K562 (cell line): ENCODE measurements around the gene DGLUCY.

Experiments used
- FOXA1 ChIP-seq: fragments of 450-650 bp; IDR thresholded peaks from 2 replicates; pipeline ENCODE4 v1.6.1; 2016; ENCODE audit warnings: mild to moderate bottlenecking, borderline replicate concordance
- PTRF ChIP-seq: fragments of 450-650 bp; IDR thresholded peaks from 2 replicates; pipeline ENCODE4 v1.6.1; 2016; ENCODE audit warnings: mild to moderate bottlenecking, missing genetic modification characterization, missing compliant biosample characterization
- SP1 ChIP-seq: sonication (generic); formaldehyde crosslinking; IDR thresholded peaks from 2 replicates; pipeline ENCODE4 v1.8.1; 2022; ENCODE audit warnings: mild to moderate bottlenecking, missing genetic modification reagents
- SREBF2 ChIP-seq: sonication (generic); formaldehyde crosslinking; IDR thresholded peaks from 2 replicates; pipeline ENCODE4 v1.4.0; 2020; ENCODE audit warnings: mild to moderate bottlenecking, missing genetic modification reagents
- TF ChIP-seq, protein P1 (sequence below): fragments of 200-400 bp; formaldehyde crosslinking; IDR thresholded peaks from 2 replicates; pipeline ENCODE4 v1.6.1; 2017; ENCODE audit warnings: mild to moderate bottlenecking, low read depth, low read length, moderate library complexity
- TF ChIP-seq, protein P2 (sequence below): fragments of 150-350 bp; IDR thresholded peaks from 2 replicates; pipeline ENCODE4 v1.6.1; 2014; ENCODE audit warnings: low read depth, mild to moderate bottlenecking, low read length, borderline replicate concordance

DNA sequence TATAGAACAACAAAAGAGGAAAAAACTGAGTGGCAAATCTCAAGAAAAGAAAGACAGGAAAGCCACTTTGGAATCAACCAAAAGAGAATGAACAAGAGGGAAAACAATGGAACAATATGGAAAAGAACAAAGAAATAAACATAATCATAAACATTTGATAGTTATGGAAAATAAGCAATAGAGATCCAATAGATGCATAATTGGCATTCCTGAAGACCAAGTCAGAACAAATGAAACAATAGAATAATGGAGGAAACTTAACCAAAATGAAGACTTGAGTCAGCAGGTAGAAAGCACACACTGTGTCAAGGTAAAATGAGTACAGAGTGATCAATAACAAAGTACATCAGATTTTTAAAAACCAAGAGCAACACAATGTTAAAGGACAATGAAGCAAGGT, 43.3 kb upstream of the DGLUCY start:
- TF ChIP-seq SP1 (CRISPR knock-in tag) = no peak
- TF ChIP-seq SREBF2 = no peak
- TF ChIP-seq, protein P1, sequence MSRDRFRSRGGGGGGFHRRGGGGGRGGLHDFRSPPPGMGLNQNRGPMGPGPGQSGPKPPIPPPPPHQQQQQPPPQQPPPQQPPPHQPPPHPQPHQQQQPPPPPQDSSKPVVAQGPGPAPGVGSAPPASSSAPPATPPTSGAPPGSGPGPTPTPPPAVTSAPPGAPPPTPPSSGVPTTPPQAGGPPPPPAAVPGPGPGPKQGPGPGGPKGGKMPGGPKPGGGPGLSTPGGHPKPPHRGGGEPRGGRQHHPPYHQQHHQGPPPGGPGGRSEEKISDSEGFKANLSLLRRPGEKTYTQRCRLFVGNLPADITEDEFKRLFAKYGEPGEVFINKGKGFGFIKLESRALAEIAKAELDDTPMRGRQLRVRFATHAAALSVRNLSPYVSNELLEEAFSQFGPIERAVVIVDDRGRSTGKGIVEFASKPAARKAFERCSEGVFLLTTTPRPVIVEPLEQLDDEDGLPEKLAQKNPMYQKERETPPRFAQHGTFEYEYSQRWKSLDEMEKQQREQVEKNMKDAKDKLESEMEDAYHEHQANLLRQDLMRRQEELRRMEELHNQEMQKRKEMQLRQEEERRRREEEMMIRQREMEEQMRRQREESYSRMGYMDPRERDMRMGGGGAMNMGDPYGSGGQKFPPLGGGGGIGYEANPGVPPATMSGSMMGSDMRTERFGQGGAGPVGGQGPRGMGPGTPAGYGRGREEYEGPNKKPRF = no peak
- TF ChIP-seq, protein P2, sequence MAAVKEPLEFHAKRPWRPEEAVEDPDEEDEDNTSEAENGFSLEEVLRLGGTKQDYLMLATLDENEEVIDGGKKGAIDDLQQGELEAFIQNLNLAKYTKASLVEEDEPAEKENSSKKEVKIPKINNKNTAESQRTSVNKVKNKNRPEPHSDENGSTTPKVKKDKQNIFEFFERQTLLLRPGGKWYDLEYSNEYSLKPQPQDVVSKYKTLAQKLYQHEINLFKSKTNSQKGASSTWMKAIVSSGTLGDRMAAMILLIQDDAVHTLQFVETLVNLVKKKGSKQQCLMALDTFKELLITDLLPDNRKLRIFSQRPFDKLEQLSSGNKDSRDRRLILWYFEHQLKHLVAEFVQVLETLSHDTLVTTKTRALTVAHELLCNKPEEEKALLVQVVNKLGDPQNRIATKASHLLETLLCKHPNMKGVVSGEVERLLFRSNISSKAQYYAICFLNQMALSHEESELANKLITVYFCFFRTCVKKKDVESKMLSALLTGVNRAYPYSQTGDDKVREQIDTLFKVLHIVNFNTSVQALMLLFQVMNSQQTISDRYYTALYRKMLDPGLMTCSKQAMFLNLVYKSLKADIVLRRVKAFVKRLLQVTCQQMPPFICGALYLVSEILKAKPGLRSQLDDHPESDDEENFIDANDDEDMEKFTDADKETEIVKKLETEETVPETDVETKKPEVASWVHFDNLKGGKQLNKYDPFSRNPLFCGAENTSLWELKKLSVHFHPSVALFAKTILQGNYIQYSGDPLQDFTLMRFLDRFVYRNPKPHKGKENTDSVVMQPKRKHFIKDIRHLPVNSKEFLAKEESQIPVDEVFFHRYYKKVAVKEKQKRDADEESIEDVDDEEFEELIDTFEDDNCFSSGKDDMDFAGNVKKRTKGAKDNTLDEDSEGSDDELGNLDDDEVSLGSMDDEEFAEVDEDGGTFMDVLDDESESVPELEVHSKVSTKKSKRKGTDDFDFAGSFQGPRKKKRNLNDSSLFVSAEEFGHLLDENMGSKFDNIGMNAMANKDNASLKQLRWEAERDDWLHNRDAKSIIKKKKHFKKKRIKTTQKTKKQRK = no peak
- no peak for TF ChIP-seq FOXA1
- no peak for TF ChIP-seq PTRF (tag)
